GM18909 (cell line): Measurements from ENCODE around the gene ABCA3.
"Not testable (repeated sequence)": the region's sequence is repeated elsewhere in the genome, so short reads cannot be mapped to it uniquely, and the experiment has no call there.

Source experiments
- ATAC-seq: cut with Tn5 transposase; IDR thresholded peaks from one replicate; pipeline ENCODE4 v1.9.1; 2021; ENCODE audit warnings: mild to moderate bottlenecking; ENCODE audit not compliant: unreplicated experiment, poor library complexity

Gene ABCA3

GRCh38 chr16:2263026-2263425 lies 77.5 kb downstream of the ABCA3 start:
- ATAC-seq, result not testable (repeated sequence)

GRCh38 chr16:2260250-2260649 lies 80.3 kb downstream of the ABCA3 start:
- no peak for ATAC-seq

GRCh38 chr16:2258530-2258929 lies 82.0 kb downstream of the ABCA3 start:
- not testable (repeated sequence) for ATAC-seq

DNA sequence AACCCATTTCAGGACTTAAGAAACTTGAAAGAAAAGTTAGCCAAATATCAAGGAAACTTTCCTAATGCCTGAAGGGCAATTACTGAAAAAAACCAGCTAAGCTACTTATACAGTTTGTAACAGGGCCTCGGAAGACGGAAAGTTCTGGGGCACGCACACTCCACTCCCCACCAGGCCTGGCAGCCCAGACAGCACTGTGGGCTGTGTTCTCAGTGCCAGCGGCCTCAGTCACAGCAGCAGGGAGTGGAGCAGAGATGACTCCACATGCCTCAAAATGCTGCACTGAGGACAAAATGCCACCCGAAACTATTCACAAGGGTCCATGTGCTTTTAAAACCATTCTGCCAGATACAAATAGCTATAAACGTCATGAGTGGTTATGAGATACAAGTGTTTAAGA lies 82.8 kb downstream of the ABCA3 start:
- no peak for ATAC-seq

DNA sequence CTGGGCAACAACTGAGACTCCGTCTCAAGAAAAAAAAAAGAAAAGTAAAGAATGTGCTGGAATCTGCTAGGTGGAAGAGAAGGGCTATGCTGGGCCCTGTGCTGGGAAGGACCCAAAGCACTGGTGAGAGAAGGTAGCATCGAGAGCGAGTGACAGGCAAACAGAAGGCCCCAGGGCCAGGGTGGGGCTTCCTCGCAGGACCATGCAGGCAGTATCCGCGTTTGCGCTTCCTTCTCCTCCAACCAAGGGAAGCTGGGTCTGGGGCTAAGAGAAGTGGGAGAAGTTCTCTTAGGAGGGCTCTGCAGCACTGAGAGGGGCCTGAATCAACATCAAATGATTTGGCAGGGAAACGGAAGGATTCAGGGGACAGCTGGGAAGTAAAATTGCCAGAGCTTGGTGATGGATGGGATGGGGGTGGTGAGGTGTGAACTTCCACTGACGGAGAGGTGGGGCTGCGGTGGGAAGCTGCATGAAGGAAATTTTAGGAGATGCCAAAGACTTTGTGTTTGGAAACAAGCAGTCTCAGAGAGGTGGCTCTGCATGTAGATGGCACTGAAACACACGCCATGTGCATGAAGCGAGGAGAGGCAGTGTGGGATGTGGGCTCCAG lies 83.9 kb downstream of the ABCA3 start:
- no peak for ATAC-seq

DNA sequence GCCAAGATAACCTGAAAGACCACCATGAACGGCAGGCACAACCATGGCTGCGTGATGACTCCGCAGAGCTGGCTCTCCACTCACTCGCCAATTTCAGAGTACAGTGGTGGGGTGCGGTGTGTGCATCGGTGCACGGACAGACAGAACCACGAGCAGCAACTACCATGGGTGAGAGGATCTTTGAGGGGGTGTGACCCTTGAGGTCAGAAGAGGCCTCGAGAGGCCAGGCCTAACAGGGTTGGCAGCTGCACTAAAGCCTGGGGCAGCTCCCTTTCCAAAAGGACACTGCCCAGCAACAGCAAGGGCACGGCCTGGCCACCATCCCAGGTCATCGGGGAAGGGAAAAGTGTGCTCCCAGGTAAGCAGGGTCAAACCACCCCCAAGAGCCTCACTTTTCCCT lies 87.2 kb downstream of the ABCA3 start:
- ATAC-seq, result no peak

- no peak for ATAC-seq
Measured at GRCh38 chr16:2252806-2253148, 87.8 kb downstream of the ABCA3 start.

DNA sequence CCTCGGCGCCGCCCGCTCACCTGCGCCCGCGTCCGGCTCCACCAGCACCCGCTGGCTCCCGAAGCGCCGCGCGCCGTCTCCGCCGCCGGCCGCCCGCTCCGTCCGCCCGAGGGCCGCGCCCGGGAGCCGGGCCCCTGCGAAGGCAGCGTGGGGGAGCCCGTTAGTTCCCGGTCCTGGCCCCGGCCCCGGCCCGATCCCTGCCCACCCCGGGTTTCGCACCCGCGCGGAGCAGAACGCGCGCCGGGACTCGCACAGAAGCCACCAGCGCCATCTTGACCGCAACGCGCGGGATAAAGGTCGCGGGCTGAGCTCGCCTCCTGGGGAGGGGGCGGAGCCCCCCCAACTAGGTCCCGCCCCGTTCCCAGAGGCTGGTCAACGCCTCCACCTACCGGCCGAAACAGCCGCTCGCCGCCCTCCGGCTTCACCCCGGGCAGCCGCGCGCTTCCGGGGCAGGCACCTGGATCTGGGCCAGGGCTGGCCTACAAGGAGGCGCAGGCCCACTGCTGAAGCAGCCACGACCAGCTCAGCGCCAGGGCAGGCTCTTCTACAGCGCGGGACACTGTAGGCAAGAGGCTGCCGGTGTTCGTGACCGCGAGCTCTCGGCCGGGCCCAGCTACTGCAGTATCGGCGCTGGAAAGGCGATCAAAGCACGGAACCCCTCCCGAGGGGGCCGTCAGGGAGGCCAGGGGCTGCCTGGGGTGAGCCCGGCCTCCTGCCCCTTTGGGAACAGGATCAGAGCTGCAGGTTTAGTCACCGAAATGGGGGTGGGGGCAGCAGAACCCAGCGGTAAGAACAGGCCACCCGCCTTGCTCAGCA lies 89.0 kb downstream of the ABCA3 start, which contains the start of gene ECI1:
Gene ECI1 (minus strand): TSS at position 292 of the 816 bp plus-strand sequence. CDS start 21 bp downstream, at position 271.
- ATAC-seq, result peak; percentile 90

GRCh38 chr16:2250652-2251295 lies 89.8 kb downstream of the ABCA3 start:
- no peak for ATAC-seq

GRCh38 chr16:2246301-2246885 lies 94.1 kb downstream of the ABCA3 start:
- ATAC-seq, result no peak

- ATAC-seq, result no peak
Measured at GRCh38 chr16:2244926-2245795, 95.4 kb downstream of the ABCA3 start.

- ATAC-seq, result no peak
Measured at GRCh38 chr16:2244301-2244700, 96.2 kb downstream of the ABCA3 start.

GRCh38 chr16:2243781-2244180 lies 96.7 kb downstream of the ABCA3 start:
- no peak for ATAC-seq

GRCh38 chr16:2243031-2243528 lies 97.4 kb downstream of the ABCA3 start:
- ATAC-seq, result no peak

- no peak for ATAC-seq
Measured at GRCh38 chr16:2242598-2242997, 97.9 kb downstream of the ABCA3 start.

- not testable (repeated sequence) for ATAC-seq
Measured at GRCh38 chr16:2240331-2240730, 100.2 kb downstream of the ABCA3 start.

GRCh38 chr16:2238838-2239675 lies 101.5 kb downstream of the ABCA3 start:
- no peak for ATAC-seq

GRCh38 chr16:2238150-2238837 lies 102.2 kb downstream of the ABCA3 start:
- no peak for ATAC-seq
